Measurements from ENCODE around the gene ADAMTS9.

- TF ChIP-seq GATA2 (IDR thresholded peaks at IDR 0.05; ENCODE audit: low read depth, low read length) (no peak), GATA3 (IDR thresholded peaks at IDR 0.05; ENCODE audit: low read depth, low read length) (no peak)
Observed at GRCh38 chr3:64645243-64645642, 42.6 kb downstream of the ADAMTS9 start.

All from SH-SY5Y (cell line).